Stimulated activated CD8-positive, alpha-beta memory T cell treated with anti-CD3 and anti-CD28 coated beads, Interleukin-4, amount 100 ng/mL, for 1 hour (primary cell): ENCODE data around the gene TRPC4.
"Not testable (repeated sequence)": the region's sequence is repeated elsewhere in the genome, so short reads cannot be mapped to it uniquely, and the experiment has no call there.

Experiments used
- DNase-seq, 2 donors: peaks; one replicate each; pipeline ENCODE4 v3.0.0-alpha.2; 2020; ENCODE audit warnings: low read depth in 2 of 2, low spot score in 1 of 2

The TRPC4 gene

GRCh38 chr13:37608750-37609339 is 260.7 kb downstream of the TRPC4 start:
- no peak for DNase-seq

GRCh38 chr13:37602733-37603381 is 266.7 kb downstream of the TRPC4 start:
- DNase-seq = no peak

DNA sequence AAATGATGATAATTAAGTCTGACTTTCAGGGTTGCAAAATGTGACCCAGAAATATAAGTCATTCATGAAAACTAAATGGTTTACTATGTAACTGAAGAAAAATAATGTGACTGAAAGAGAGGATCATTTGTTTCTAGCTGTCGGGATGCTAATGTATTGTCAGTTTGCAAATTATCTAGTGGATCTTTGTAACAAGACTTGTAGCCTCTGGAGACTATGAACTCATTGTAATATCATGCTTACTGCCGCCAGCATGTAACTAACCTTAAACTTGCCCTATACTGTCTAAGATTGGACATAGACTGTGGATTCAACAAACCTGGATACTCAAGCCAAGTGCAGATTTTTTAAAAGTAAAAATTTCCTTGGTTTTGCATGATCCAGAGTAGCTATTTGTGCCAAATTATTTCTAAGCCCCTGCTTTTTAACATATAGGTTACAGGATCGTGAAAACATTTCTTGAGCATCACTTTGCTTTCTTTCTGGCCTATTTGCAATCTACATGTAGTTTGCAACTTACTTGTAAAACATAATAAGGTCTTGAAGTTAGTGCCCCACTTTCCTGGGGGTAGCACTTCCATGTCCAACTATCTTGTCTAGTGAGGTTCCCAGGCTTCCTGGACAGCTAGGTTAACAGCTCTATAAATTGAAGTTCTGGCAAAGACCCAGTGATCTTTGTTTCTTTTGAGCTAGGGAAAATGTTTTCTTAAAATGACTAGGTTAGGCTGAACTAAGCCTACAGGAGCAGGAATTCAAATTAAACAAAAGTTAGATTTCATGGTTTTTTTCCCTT is 267.7 kb downstream of the TRPC4 start:
- no peak for DNase-seq

GRCh38 chr13:37599519-37599918 is 270.1 kb downstream of the TRPC4 start:
- DNase-seq = no peak

DNA sequence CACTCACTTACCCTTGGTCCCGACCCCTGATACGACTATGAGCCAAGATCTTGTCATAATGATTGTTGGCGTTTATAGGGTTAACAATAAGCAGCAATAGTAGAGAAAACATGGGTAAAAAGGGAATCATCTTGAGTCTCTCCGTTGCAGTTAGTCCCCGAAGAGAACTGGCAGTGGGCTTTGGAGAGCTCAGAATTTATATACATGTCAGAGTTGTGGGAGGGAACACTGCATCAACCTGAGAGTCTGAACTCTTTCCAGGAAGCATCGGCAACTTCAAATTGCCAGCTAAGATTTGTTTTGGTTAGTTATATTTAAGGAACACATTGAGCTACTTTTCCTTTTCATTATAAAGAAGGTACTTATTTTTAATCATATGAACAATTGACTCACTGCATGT is 271.0 kb downstream of the TRPC4 start, which contains the start of gene POSTN:
Gene POSTN (minus strand): TSS at position 172 of the 400 bp plus-strand sequence. CDS start 42 bp downstream, at position 130.
- DNase-seq = no peak

DNA sequence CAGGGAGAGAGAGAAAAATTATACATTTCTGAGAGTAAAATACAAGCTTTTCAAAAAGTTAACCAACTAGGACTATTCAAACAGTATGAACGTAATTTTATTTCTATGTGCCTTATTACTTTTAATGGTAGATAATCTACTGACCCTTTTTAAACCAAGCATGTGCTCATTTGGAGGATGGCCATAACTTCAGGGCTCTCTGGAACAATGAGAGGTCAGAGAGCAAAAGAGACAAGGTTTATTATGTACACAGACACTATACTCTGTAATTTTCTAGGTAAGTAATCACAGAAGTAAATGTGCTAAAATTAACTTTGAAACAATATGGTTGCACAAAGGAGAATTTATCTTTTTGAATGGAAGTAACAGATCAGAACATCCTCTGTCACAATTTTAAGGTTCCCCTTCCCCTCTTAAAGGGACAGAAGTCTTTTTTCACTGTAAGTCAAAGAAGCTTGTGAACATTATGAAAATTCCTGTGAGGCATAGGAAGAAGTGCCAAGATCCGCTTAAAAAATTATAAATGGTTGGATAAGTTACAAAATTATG is 272.0 kb downstream of the TRPC4 start:
- no peak for DNase-seq

DNA sequence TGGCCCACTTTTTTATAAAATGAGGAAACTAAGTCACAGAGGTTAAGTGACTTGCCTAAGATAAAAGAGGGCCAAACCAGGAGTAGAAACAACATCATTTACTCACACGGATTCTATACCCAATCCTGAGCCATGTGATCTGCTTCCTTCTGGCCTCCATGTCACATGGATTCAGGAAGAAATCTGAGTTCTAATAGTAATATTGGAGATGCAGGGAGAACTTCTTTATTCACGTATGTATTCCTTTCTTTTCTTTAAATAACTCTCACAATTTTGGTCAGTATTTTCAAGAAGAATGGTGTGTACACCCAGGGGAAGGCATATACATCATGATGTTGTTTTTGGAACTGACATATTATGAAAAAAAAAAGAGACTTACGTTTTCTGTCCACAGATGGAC is 272.8 kb downstream of the TRPC4 start:
- DNase-seq = no peak

- no peak for DNase-seq
Measured at GRCh38 chr13:37595162-37595561, 274.4 kb downstream of the TRPC4 start.

- no peak for DNase-seq
Measured at GRCh38 chr13:37594550-37594949, 275.0 kb downstream of the TRPC4 start.

DNA sequence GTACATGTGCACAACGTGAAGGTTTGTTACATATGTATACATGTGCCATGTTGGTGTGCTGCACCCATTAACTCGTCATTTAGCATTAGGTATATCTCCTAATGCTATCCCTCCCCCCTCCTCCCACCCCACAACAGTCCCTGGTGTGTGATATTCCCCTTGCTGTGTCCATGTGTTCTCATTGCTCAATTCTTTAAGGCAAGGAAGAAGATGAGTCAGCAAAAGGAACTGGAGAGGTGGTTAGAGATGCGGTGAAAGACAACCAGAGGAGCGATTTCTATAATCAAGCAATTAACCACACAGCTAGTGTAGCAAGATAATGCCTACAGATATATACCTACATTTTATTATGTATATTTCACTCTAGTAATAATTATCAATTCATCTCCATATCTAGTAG is 280.2 kb downstream of the TRPC4 start:
- DNase-seq = not testable (repeated sequence)

GRCh38 chr13:37587236-37587635 is 282.3 kb downstream of the TRPC4 start:
- no peak for DNase-seq
